Measurements from ENCODE around the gene PLXDC2. TPM values are rescaled to one million over a fixed set of nuclear protein-coding genes. Genes with fewer than 3 reads are reported as not detected.

The PLXDC2 gene
- total RNA-seq, 2 experiments from 2014 or later: not detected

DNA sequence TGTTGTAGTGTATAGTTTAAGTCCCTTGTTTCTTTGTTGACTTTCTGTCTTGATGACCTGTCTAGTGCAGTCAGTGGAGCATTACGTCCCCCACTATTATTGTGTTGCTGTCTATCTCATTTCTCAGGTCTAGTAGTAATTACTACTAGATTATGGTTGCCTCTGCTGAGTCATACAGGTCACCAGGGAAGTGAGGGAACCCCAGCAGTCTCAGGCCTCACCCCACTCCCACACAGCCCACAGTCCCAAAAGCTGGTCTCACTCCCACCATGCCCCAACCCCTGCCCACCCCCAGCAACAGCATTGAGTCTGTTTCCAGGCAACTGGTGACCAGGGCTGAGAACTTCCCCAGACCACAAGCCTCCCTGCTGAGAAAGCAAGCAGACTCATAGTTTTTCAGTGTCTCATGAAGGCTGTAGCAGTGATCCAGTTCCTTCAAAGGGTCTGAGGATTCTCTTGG, 88.0 kb downstream of the PLXDC2 start:
- ChIA-PET CTCF (no interaction called here), POLR2A (interaction anchor here (0.5 kb wide), 1 partner anchor 16 kb away, joined by 3 read pairs; no protein-coding TSS in a partner anchor)
- Mint-ChIP-seq H3K4me1 (ENCODE audit: low read depth) (no peaks in the 10 kb centered on the region), H3K36me3 (ENCODE audit: low read depth) (no peaks in the 10 kb centered on the region), H3K27me3 (no peaks in the 10 kb centered on the region), H3K9me3 (peaks cover 1% of the 10 kb centered on the region), H3K27ac (no peak overlapping the region), H3K4me3 (no peak overlapping the region)
- no peak for DNase-seq
- intact Hi-C loops (cut with micrococcal nuclease): no loop called here
- no peak for ATAC-seq
- TF ChIP-seq, protein P1, sequence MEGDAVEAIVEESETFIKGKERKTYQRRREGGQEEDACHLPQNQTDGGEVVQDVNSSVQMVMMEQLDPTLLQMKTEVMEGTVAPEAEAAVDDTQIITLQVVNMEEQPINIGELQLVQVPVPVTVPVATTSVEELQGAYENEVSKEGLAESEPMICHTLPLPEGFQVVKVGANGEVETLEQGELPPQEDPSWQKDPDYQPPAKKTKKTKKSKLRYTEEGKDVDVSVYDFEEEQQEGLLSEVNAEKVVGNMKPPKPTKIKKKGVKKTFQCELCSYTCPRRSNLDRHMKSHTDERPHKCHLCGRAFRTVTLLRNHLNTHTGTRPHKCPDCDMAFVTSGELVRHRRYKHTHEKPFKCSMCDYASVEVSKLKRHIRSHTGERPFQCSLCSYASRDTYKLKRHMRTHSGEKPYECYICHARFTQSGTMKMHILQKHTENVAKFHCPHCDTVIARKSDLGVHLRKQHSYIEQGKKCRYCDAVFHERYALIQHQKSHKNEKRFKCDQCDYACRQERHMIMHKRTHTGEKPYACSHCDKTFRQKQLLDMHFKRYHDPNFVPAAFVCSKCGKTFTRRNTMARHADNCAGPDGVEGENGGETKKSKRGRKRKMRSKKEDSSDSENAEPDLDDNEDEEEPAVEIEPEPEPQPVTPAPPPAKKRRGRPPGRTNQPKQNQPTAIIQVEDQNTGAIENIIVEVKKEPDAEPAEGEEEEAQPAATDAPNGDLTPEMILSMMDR (IDR thresholded peaks at IDR 0.05): no peak

DNA sequence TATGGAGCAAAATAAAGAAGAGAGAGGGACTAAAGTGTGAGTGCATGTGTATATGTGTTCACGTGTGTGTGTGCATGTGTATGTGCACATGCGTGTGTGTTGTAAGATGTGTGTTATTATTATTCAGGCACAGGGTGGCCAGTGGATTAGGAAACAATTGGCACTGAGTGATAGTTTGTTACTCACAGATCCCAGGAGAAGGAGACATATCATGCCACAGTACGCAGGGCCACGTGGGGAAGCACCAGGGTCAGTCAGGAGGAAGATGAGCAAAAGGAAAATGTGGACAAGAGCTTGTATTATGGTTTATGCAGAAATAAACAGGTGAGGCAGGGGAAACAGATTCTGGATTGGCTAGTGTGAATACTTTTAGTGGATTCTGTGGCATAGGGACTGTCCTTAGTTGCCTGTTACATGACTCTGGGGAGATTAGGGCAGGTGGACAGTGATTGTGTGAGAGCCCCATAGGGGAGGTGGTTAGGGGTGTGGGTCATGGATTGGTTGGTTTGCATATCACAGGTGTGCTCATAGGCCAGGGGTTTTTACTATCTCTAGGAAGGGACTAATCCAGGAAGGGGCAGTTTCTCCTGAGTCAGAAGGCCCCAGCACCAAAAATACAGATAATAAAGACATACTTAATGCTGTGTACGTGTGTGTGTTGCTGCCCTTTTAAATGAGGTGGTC, 90.0 kb downstream of the PLXDC2 start:
- no peak for ATAC-seq
- Mint-ChIP-seq H3K9me3 (peaks cover 1% of the 10 kb centered on the region), H3K27ac (no peak overlapping the region), H3K4me1 (ENCODE audit: low read depth) (no peaks in the 10 kb centered on the region), H3K27me3 (no peaks in the 10 kb centered on the region), H3K4me3 (no peak overlapping the region), H3K36me3 (ENCODE audit: low read depth) (no peaks in the 10 kb centered on the region)
- POLR2A ChIA-PET: no interaction called here
- intact Hi-C loops (cut with micrococcal nuclease): no loop called here
- TF ChIP-seq, protein P1 (IDR thresholded peaks at IDR 0.05): no peak
- CTCF ChIA-PET: no interaction called here
- DNase-seq: no peak

DNA sequence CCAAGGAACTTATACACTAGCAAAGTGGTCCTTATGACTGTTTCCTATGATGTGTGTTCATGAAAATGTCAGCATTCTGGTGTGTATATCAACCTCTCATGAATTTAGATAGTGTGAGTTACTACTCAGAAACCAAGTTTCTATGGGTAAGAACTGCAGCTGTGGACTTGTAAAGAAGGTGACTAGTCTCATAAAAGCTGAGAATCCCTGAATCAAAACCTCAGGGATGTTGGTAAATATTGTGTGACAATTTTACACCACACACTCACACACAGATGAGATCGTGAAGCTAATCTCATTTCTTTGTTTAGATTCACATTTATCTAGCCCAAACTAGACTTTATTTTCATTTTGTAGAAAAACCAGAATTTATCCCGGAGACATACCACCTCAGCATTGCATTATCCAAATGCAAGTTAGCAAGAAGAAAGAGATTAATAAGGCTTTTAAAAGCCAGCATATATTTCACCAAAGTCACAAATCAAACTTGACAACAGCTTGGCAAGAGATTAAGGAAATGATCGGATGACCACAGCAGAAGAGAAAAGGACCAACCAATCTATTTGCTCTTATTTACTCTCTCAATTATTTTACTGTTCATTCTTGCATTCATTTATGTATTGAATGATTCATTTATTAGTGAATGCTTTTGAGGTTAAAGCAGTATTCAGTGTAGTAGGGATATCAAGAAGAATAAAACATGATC, 92.9 kb downstream of the PLXDC2 start:
- TF ChIP-seq, protein P1 (IDR thresholded peaks at IDR 0.05): no peak
- intact Hi-C loops (cut with micrococcal nuclease): no loop called here
- no peaks in the 10 kb centered on the region for H3K4me1 Mint-ChIP-seq (ENCODE audit: low read depth)
- POLR2A ChIA-PET: no interaction called here
- H3K4me3 Mint-ChIP-seq: no peak overlapping the region
- ATAC-seq (no peak), DNase-seq (no peak)
- CTCF ChIA-PET: no interaction called here
- no peaks in the 10 kb centered on the region for H3K27me3 Mint-ChIP-seq
- H3K36me3 Mint-ChIP-seq (ENCODE audit: low read depth): no peaks in the 10 kb centered on the region
- H3K27ac Mint-ChIP-seq: no peak overlapping the region
- H3K9me3 Mint-ChIP-seq: no peaks in the 10 kb centered on the region

DNA sequence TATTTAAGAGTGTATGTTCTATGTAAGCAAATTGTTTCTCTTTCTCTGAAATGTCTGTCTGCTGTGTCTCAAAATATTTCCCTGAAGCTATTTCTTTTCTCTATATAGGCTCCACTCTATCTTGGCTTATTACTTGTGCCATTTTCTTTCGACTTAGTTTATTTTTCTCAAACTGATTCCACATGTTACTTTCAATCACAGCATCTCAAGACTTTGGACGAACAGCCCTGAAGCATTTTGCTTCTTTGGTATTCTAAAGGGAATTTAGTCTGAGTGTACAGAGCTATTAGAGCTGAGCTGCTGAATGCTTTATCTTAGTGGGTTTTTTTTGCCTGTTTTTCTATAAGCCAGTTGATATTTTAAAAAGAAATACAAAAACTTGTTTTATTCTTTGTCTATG, 95.7 kb downstream of the PLXDC2 start:
- TF ChIP-seq, protein P1 (IDR thresholded peaks at IDR 0.05): no peak
- CTCF ChIA-PET: interaction anchor here (0.6 kb wide), 1 partner anchor 93 kb away, joined by 4 read pairs; no protein-coding TSS in a partner anchor
- DNase-seq (no peak), ATAC-seq (no peak)
- Mint-ChIP-seq H3K4me1 (ENCODE audit: low read depth) (no peaks in the 10 kb centered on the region), H3K36me3 (ENCODE audit: low read depth) (no peaks in the 10 kb centered on the region), H3K27ac (no peak overlapping the region), H3K4me3 (no peak overlapping the region), H3K9me3 (no peaks in the 10 kb centered on the region), H3K27me3 (no peaks in the 10 kb centered on the region)
- intact Hi-C loops (cut with micrococcal nuclease): no loop called here
- POLR2A ChIA-PET: no interaction called here

DNA sequence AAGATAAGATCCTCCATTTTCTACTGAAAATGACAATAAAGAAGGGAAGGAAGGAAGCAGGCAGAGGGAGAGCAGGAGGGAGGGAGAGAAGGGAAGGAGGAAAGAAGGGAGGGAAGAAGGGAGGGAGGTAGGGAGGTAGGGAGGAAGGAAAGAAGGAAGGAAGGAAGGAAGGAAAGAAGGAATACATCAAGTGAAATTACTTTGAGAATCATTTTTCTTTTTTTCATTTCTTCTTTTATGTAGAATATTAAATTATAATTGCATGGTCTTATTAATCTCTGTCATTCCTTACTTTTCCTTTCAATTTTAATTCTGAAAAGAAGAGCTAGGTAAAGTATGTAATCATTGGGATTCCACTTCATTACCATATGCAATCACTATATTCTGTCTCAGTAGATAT, 97.8 kb downstream of the PLXDC2 start:
- Mint-ChIP-seq H3K36me3 (ENCODE audit: low read depth) (no peaks in the 10 kb centered on the region), H3K9me3 (no peaks in the 10 kb centered on the region), H3K4me3 (no peak overlapping the region), H3K4me1 (ENCODE audit: low read depth) (no peaks in the 10 kb centered on the region), H3K27me3 (no peaks in the 10 kb centered on the region), H3K27ac (no peak overlapping the region)
- no peak for DNase-seq
- TF ChIP-seq, protein P1 (IDR thresholded peaks at IDR 0.05): no peak
- POLR2A ChIA-PET: interaction anchor here (0.7 kb wide), 1 partner anchor 9 kb away, joined by 3 read pairs; no protein-coding TSS in a partner anchor
- no peak for ATAC-seq
- intact Hi-C loops (cut with micrococcal nuclease): no loop called here
- CTCF ChIA-PET: no interaction called here
